ENCODE results near the gene SLC9A9.

- TF ChIP-seq CTCF (IDR thresholded peaks at IDR 0.05) (no peak), POLR2A (IDR thresholded peaks at IDR 0.05) (no peak)
Observed at GRCh38 chr3:143824735-143825385, 23.4 kb downstream of the SLC9A9 start.

Data from gastroesophageal sphincter (tissue), 3 donors.